ENCODE data around the gene SLC4A2. TPM values are rescaled to one million over a fixed set of nuclear protein-coding genes. Genes with fewer than 3 reads are reported as not detected.
A peak's percentile ranks its signal among the peaks of the same experiment; 100 is the strongest.
"Not testable (repeated sequence)": the region's sequence is repeated elsewhere in the genome, so short reads cannot be mapped to it uniquely, and the experiment has no call there.

The SLC4A2 gene
- total RNA-seq, 1 donor from 2014 or later, result 182 TPM

GRCh38 chr7:151025924-151026671 lies 33.3 kb upstream of the SLC4A2 start:
- intact Hi-C loops (cut with DNase I), result no loop called here
- Histone ChIP-seq H3K4me3 (no peak overlapping the region), H3K27ac (no peak overlapping the region), H3K4me1 (peaks cover 19% of the 10 kb centered on the region), H3K9me3 (no peaks in the 10 kb centered on the region), H3K27me3 (ENCODE audit: low read depth) (no peaks in the 10 kb centered on the region), H3K36me3 (peaks cover 2% of the 10 kb centered on the region)
- no peak for TF ChIP-seq CTCF (IDR thresholded peaks at IDR 0.05)
- ATAC-seq (no peak), DNase-seq (no peak)

- DNase-seq; intact Hi-C loops (cut with DNase I); H3K9me3 ChIP-seq; ATAC-seq; H3K27me3 ChIP-seq (ENCODE audit: low read depth): not testable (repeated sequence)
- Histone ChIP-seq H3K4me1 (peaks cover 19% of the 10 kb centered on the region), H3K4me3 (peak overlapping the region; percentile 84), H3K36me3 (peaks cover 10% of the 10 kb centered on the region), H3K27ac (peak overlapping the region; percentile 87)
These were observed 32.3 kb upstream of the SLC4A2 start for GRCh38 chr7:151026771-151027727.

- ATAC-seq, result peak in 1 of 2 donors; percentile 35
- Histone ChIP-seq H3K4me1 (peaks cover 19% of the 10 kb centered on the region), H3K27ac (peak overlapping the region; percentile 87), H3K4me3 (peak overlapping the region; percentile 84), H3K36me3 (peaks cover 16% of the 10 kb centered on the region)
- intact Hi-C loops (cut with DNase I); H3K9me3 ChIP-seq; H3K27me3 ChIP-seq (ENCODE audit: low read depth); DNase-seq: not testable (repeated sequence)
These were observed 31.7 kb upstream of the SLC4A2 start for GRCh38 chr7:151027728-151028130.

- Histone ChIP-seq H3K27me3 (ENCODE audit: low read depth) (no peaks in the 10 kb centered on the region), H3K9me3 (no peaks in the 10 kb centered on the region), H3K27ac (peak within 1 kb of the TSS; percentile 87), H3K4me3 (peak within 1 kb of the TSS; percentile 84), H3K4me1 (peaks cover 19% of the 10 kb centered on the region), H3K36me3 (peaks cover 16% of the 10 kb centered on the region)
- ATAC-seq (peak; percentile 97 to 98), DNase-seq (peak; percentile 98)
- peak; percentile 58 for TF ChIP-seq CTCF (IDR thresholded peaks at IDR 0.05)
- intact Hi-C loops (cut with DNase I), result no loop called here
These were observed 31.1 kb upstream of the SLC4A2 start, which contains the start of gene ABCB8 for GRCh38 chr7:151028131-151028947. TSS of gene ABCB8 (plus strand) at chr7:151028450. CDS start at chr7:151028516, 66 bp downstream.

GRCh38 chr7:151028948-151029501 lies 30.4 kb upstream of the SLC4A2 start:
- ATAC-seq, result no peak
- intact Hi-C loops (cut with DNase I), result no loop called here
- Histone ChIP-seq H3K4me1 (peaks cover 19% of the 10 kb centered on the region), H3K27ac (peak overlapping the region; percentile 87), H3K36me3 (peaks cover 16% of the 10 kb centered on the region), H3K4me3 (peak overlapping the region; percentile 84), H3K9me3 (no peaks in the 10 kb centered on the region), H3K27me3 (ENCODE audit: low read depth) (no peaks in the 10 kb centered on the region)
- no peak for TF ChIP-seq CTCF (IDR thresholded peaks at IDR 0.05)
- no peak for DNase-seq

GRCh38 chr7:151031011-151031410 lies 28.4 kb upstream of the SLC4A2 start:
- Histone ChIP-seq H3K27ac (no peak overlapping the region), H3K9me3 (no peaks in the 10 kb centered on the region), H3K4me1 (peaks cover 19% of the 10 kb centered on the region), H3K27me3 (ENCODE audit: low read depth) (no peaks in the 10 kb centered on the region), H3K4me3 (no peak overlapping the region), H3K36me3 (peaks cover 35% of the 10 kb centered on the region)
- DNase-seq (no peak), ATAC-seq (no peak)
- intact Hi-C loops (cut with DNase I), result no loop called here
- no peak for TF ChIP-seq CTCF (IDR thresholded peaks at IDR 0.05)

Measured in lower lobe of right lung (tissue), 2 donors.